Activated T-cell treated with anti-CD3 and anti-CD28 coated beads, Interleukin-2, amount 50 U/mL, for 24 hours (primary cell): Measurements from ENCODE around the gene OPA1.

Source experiments
- DNase-seq: peaks from one replicate; pipeline ENCODE4 v3.0.0-alpha.2; 2020
- H3K27ac Mint-ChIP-seq: 2 replicates; pipeline ENCODE4 v1.8.0; 2020; ENCODE audit warnings: mild to moderate bottlenecking, mixed read lengths
- H3K27me3 Mint-ChIP-seq: 2 replicates; pipeline ENCODE4 v1.8.0; 2020; ENCODE audit warnings: mixed read lengths
- H3K36me3 Mint-ChIP-seq: 2 replicates; pipeline ENCODE4 v1.8.0; 2020; ENCODE audit warnings: low read depth, mixed read lengths
- H3K4me1 Mint-ChIP-seq: 2 replicates; pipeline ENCODE4 v1.8.0; 2020; ENCODE audit warnings: low read depth, mixed read lengths
- H3K4me3 Mint-ChIP-seq: 2 replicates; pipeline ENCODE4 v1.8.0; 2020; ENCODE audit warnings: mild to moderate bottlenecking, moderate library complexity, mixed read lengths
- H3K9me3 Mint-ChIP-seq: 2 replicates; pipeline ENCODE4 v1.8.0; 2020; ENCODE audit warnings: mixed read lengths

Gene OPA1

DNA sequence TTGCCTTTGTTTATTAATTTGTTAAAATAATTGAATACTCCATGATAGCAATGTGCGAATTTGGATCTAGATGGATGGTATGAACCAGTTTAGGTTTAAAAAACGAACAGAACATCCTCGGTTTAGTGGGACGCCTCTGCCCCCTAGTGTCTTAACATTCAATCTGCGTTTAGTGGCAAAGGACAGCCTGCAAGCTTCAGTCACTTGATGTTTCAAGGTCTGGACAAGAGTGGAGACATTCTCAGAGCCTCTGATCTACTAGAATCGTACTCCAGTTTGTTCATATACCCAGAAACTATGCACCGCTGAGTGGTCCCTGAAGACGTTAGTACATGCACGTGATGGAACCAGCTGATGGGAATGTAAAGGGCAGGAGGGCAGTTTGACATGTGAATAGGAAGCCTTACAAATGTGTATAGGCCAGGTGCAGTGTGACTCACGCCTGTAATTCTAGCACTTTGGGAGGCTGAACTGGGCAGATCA, 20.5 kb upstream of the OPA1 start:
- peak; percentile 47 for DNase-seq
- no peaks in the 10 kb centered on the region for H3K27me3 Mint-ChIP-seq
- H3K36me3 Mint-ChIP-seq: no peaks in the 10 kb centered on the region
- H3K4me1 Mint-ChIP-seq: no peaks in the 10 kb centered on the region
- H3K4me3 Mint-ChIP-seq: no peak overlapping the region
- no peak overlapping the region for H3K27ac Mint-ChIP-seq
- no peaks in the 10 kb centered on the region for H3K9me3 Mint-ChIP-seq

DNA sequence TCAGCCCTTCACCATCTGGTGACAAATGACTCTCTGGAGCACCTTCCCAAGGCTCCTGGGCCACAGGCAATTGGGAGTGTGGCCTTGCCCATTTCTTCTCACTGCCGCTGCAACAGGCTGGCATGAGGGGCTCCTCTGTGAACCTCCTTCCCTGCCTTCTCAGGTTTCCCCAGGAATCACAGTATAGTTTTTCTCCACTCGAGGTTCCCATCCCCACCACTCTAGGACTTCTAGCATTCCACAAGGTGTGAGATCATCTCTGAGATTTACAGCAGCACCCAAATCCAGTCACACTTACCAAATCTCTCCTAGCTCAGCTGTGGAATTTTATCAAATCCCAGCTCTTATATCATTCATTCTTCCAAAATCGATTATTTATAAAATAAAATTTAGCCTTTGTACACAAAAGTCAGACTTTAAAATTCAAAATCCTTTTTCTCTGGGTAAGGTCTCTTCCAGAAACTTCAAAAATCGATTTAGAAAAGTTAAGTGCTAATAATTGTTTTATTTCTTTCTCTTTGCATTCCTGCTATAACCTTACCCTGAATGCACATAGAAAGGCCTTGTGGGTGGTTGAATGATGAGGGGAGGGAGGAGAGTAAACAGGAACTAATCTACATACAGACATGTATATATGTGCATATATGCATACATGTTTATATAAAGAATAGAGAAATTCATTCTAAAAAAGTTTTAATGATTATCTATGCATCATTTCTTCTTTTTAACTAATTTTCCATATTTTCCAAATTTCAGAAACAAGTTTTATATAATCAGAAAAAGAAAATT, 19.4 kb upstream of the OPA1 start:
- H3K4me3 Mint-ChIP-seq: no peak overlapping the region
- no peaks in the 10 kb centered on the region for H3K4me1 Mint-ChIP-seq
- no peaks in the 10 kb centered on the region for H3K27me3 Mint-ChIP-seq
- H3K9me3 Mint-ChIP-seq: no peaks in the 10 kb centered on the region
- DNase-seq: no peak
- H3K36me3 Mint-ChIP-seq: no peaks in the 10 kb centered on the region
- H3K27ac Mint-ChIP-seq: no peak overlapping the region

DNA sequence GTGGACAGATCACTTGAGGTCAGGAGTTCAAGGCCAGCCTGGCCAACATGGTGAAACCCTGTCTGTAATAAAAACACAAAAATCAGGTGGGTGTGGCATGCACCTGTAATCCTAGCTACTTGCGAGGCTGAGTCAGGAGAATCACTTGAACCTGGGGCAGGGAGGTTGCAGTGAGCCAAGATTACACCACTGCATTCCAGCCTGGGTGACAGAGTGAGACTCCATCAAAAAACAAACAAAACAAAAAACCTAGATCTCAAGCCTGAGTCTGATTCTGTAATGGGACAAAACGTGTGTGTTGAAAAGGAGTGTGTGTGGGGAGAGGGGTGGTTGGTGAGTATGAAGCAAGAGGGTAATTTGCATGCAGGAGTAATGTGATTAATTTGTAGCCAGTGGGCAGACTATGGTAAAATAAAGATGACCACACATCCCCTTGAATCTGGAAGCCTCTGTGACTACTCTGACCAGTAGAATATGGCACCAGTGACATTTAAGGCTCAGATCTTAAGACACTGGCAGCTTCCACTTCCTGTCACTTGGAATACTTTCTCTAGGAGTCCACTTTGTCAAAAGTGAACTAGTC, 18.4 kb upstream of the OPA1 start:
- no peak overlapping the region for H3K4me3 Mint-ChIP-seq
- no peaks in the 10 kb centered on the region for H3K4me1 Mint-ChIP-seq
- H3K27ac Mint-ChIP-seq: no peak overlapping the region
- H3K27me3 Mint-ChIP-seq: no peaks in the 10 kb centered on the region
- no peaks in the 10 kb centered on the region for H3K36me3 Mint-ChIP-seq
- H3K9me3 Mint-ChIP-seq: no peaks in the 10 kb centered on the region
- DNase-seq: no peak

DNA sequence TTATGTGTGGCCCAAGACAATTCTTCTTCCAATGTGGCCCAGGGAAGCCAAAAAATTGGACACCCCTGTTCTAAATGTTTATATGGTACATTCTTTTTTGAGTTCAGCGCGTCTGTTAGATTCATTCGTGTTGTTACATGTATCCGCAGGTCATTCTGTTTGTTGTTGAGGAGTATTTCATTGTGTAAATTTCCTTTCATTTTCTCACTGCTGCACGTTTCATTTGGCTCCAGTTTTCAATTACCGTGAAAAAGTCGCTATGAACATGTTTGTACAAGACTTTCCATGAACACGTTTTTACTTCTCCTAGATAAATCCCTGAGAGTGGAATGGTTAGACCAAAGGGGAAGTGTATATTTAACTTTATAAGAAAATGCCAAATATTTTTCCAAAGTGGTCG, 7.5 kb upstream of the OPA1 start:
- DNase-seq: no peak
- H3K9me3 Mint-ChIP-seq: no peaks in the 10 kb centered on the region
- H3K4me3 Mint-ChIP-seq: no peak overlapping the region
- no peaks in the 10 kb centered on the region for H3K27me3 Mint-ChIP-seq
- H3K36me3 Mint-ChIP-seq: no peaks in the 10 kb centered on the region
- no peak overlapping the region for H3K27ac Mint-ChIP-seq
- H3K4me1 Mint-ChIP-seq: peaks cover 2% of the 10 kb centered on the region

DNA sequence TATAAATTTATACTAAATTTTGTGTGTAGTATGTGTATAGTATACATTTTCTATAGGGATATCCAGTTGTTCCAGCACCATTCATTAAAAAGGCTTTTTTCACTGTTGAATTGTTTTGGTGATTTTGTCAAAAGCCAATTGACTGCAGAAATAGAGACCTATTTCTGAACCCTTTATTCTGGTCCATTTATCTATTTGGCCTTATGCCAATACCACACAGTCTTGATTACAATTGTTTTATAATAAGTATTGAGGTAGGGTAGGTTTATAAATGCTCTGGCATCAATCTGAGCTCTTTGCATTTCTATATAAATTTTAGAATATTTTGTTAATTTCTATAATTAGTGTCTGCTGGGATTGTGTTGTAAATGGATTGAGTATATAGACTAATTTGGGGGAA, 6.5 kb upstream of the OPA1 start:
- Mint-ChIP-seq H3K27ac (no peak overlapping the region), H3K36me3 (no peaks in the 10 kb centered on the region), H3K27me3 (no peaks in the 10 kb centered on the region), H3K4me1 (peaks cover 5% of the 10 kb centered on the region), H3K4me3 (no peak overlapping the region), H3K9me3 (no peaks in the 10 kb centered on the region)
- DNase-seq: no peak

DNA sequence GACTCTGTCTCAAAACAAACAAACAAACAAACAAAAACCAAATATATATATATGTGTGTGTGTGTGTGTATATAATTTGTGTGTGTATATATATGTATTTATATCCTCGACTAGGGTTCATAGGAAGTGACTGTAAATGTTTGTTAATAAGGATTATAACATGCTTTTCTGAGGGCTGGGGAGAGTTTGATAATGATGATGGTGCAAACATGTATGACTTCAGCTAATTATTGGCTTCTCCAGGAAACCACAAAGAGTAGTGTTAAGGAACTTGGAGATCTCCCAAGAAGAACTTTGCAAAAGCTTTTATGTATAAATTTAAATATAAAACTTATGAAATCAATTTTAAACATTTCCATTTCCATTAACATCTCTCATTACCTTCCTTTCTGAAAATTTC, 3.9 kb upstream of the OPA1 start:
- Mint-ChIP-seq H3K36me3 (peaks cover 13% of the 10 kb centered on the region), H3K4me3 (no peak overlapping the region), H3K9me3 (no peaks in the 10 kb centered on the region), H3K27ac (no peak overlapping the region), H3K27me3 (no peaks in the 10 kb centered on the region), H3K4me1 (peaks cover 22% of the 10 kb centered on the region)
- no peak for DNase-seq

DNA sequence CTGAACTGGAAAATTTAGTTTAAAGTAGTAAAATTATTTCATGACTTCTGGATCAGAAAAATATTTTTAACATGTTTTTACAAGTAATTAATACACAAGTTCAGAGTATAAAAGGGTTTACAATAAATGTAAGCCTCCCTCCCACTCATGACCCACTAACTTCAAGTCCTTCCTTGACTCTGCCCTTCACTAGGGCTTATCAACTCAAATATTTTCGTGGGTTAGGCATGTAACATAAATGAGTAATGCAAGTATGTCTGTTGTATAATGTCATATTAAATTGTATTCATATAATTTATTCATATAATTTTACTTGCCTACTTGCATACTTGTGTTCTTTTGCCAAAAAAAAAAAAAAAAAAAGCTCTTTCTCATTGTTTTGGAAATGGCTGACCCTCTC, 3.4 kb upstream of the OPA1 start:
- Mint-ChIP-seq H3K9me3 (no peaks in the 10 kb centered on the region), H3K4me1 (peaks cover 27% of the 10 kb centered on the region), H3K27me3 (no peaks in the 10 kb centered on the region), H3K27ac (no peak overlapping the region), H3K36me3 (peaks cover 13% of the 10 kb centered on the region), H3K4me3 (no peak overlapping the region)
- no peak for DNase-seq

DNA sequence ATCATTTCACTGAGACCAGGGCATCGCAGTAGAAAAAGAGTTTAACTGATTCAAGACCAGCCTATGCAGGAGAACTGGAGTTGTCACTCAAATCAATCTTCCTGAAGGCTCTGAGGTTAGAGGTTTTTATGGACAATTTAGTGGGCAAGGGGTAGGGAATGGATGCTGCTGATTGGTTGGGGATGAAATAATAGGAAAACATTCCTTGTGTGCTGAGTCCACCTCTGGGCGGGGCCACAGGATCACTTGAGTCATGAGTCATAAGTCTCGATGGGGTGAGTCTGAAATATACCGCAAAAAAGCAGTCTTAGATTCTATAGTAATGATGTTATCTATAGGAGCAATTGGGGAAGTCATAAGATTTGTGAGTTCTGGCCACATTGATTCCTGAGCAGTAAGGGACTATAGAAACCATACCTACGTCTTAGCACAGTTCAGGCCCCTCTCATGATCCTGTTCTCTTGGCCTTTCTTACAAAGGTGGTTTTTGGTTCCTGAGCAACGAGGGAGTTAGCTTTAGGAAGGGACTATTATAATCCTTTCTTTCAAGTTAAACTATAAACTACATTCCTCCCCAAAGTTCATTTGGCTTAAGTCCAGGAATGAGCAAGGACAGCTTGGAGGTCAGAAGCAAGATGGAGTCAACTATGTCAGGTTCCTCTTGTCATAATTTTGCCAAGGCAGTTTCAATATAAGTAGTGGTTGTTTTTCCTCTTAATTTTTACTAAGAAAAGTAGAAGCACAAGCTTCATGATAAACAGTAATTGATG, 2.7 kb upstream of the OPA1 start:
- H3K4me3 Mint-ChIP-seq: no peak overlapping the region
- no peak for DNase-seq
- H3K4me1 Mint-ChIP-seq: peaks cover 33% of the 10 kb centered on the region
- peaks cover 17% of the 10 kb centered on the region for H3K36me3 Mint-ChIP-seq
- H3K27me3 Mint-ChIP-seq: no peaks in the 10 kb centered on the region
- no peaks in the 10 kb centered on the region for H3K9me3 Mint-ChIP-seq
- no peak overlapping the region for H3K27ac Mint-ChIP-seq

DNA sequence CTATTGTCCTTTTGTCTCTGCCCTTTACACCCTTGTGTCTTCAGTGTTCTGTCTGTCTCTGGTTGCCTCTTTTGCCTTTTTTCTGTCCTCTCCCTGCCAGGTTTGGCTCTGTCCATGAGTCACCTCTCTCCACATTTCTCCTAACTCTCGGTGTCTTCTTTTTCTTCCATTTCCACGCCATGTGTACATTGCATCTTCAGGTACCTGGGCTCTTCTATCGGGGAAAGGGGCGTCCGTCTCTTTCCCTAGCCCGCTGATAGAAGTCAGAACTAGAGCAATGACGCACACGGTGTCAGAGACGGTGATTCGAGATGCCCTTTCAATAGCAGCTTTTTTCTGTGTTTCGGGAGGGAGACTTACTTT, 641 bp downstream of the OPA1 start:
- DNase-seq: peak; percentile 56
- Mint-ChIP-seq H3K4me3 (peak overlapping the region; percentile 94), H3K27ac (peak overlapping the region; percentile 99), H3K4me1 (peaks cover 56% of the 10 kb centered on the region), H3K36me3 (peaks cover 49% of the 10 kb centered on the region), H3K9me3 (no peaks in the 10 kb centered on the region), H3K27me3 (no peaks in the 10 kb centered on the region)

DNA sequence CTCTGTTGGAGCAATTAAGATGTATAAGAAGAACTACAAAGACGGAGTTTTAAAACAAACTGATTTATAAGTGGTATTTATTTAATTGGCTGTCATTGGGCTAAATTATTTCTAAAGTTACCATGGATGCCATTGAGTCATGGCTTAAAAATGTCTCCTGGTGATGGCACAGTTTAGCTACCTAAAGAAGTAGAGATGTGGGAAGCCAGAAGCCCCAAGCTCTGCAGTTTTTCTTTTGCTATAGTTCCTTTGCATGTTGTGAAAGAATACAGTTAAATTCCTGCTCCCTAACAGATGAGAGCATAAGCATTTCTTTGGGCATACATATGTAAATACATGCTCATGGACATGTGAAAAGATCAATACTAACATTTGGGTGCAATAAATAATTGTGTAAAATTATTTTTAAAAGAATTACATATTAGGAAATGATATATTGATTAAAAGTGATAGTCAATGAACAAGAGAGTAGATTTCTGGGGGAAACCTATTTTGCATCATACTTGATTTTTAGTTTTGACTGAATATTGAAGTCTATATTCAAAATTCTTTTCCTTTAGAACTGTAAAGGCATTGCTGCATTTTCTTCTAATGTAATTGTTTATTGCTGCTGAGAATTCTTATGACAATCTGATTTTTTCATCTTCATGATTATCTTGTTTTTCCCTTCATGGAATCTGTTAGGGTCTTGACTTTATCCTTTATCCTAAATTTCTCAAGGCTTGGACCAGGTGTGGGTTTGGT, 2.1 kb downstream of the OPA1 start:
- Mint-ChIP-seq H3K27ac (peak overlapping the region; percentile 13), H3K27me3 (no peaks in the 10 kb centered on the region)

DNA sequence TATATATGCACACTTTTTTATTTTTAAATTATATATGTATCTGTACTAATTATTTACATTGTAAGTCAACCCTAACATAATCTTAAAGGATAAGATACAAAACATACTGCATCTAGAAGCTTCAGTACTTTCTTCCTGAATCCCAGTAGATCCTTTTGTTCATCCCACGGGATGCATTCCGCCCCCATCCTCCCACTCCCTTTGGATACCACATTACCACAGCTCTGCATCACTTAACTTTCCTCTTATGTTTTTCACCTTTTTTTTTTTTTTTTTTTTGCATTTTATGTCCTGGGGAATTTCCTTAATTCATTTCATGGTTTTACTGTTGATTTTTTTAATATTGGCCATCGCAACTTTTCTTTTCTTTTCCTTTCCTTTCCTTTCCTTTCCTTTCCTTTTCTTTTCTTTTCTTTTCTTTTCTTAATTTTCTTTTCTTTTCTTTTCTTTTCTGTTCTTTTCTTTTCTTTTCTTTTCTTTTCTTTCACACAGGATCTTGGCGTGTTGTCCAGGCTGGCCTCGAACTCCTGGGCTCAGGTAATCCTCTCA, 3.0 kb downstream of the OPA1 start:
- peaks cover 73% of the 10 kb centered on the region for H3K36me3 Mint-ChIP-seq
- H3K9me3 Mint-ChIP-seq: no peaks in the 10 kb centered on the region
- peaks cover 78% of the 10 kb centered on the region for H3K4me1 Mint-ChIP-seq
- peak overlapping the region; percentile 67 for H3K27ac Mint-ChIP-seq
- no peak for DNase-seq
- H3K4me3 Mint-ChIP-seq: no peak overlapping the region
- no peaks in the 10 kb centered on the region for H3K27me3 Mint-ChIP-seq

More for the DNA sequence above, 2.1 kb downstream of the OPA1 start:
- H3K4me1 Mint-ChIP-seq: peaks cover 70% of the 10 kb centered on the region
- peaks cover 64% of the 10 kb centered on the region for H3K36me3 Mint-ChIP-seq
- no peak for DNase-seq
- H3K4me3 Mint-ChIP-seq: peak overlapping the region; percentile 94
- H3K9me3 Mint-ChIP-seq: no peaks in the 10 kb centered on the region

DNA sequence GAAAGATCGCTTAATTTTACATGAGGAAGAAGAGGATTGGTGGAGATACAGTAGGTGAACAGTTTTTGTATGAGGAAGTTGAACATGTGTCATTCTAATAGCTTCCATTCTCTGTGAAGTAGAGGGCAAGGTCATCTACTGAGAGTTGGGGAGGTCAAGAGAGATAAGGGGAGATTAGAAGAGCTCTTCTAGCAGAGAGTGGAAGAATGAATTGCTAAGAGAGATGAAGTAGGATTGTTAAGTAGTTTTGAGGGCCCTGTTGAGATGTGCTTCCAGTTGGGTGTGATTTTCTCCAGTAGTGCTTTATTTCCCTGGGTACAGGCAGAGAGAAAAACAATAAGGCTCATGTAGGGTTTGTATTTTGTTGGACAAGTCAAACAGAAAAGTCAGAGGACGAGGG, 5.2 kb downstream of the OPA1 start:
- Mint-ChIP-seq H3K4me3 (no peak overlapping the region), H3K4me1 (peaks cover 77% of the 10 kb centered on the region), H3K9me3 (no peaks in the 10 kb centered on the region)

DNA sequence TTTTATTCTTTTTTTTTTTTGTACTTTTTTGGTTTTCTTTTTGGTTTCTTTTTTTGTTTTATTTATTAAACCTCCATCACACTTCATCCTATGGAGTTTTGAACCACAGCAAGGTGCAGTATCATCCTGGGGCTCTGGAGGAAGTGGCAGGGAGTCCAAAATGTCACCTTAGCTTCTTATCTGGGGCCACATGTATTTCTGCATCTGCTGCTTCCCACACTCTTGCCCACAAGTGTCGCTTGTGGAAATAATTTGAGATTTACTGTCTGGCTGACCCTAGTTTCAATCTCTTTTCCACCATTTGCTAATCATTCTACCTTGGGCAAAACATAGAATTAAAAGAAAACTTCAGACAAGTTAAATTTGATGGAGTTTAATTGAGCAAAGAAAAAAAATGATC, 6.4 kb downstream of the OPA1 start:
- Mint-ChIP-seq H3K27ac (peak overlapping the region; percentile 50), H3K4me1 (peaks cover 75% of the 10 kb centered on the region), H3K27me3 (no peaks in the 10 kb centered on the region), H3K36me3 (peaks cover 89% of the 10 kb centered on the region), H3K4me3 (no peak overlapping the region), H3K9me3 (no peaks in the 10 kb centered on the region)
- DNase-seq: no peak

More for the DNA sequence above, 5.2 kb downstream of the OPA1 start:
- DNase-seq: no peak
- peaks cover 90% of the 10 kb centered on the region for H3K36me3 Mint-ChIP-seq
- no peaks in the 10 kb centered on the region for H3K27me3 Mint-ChIP-seq
- peak overlapping the region; percentile 31 for H3K27ac Mint-ChIP-seq

DNA sequence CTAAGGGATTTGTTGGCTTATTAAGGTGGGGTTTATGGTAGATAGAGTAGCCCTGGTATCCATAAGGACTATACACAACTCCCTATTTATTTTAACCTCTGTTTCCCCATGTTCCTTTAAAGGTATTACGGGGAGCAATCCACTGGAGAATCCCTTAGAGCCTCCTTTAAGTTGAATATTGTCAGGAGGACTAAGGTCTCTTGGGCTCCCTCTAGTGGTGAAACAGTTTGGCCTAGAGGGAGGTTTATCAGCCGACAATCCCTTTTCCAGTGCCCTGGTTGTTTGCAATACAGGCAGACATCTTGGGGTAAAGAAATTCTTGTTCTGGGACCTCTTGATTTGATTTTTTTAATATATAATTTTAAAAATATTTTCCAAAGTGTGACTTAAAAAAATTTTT, 12.9 kb downstream of the OPA1 start:
- no peaks in the 10 kb centered on the region for H3K27me3 Mint-ChIP-seq

More for the DNA sequence above, 12.9 kb downstream of the OPA1 start:
- Mint-ChIP-seq H3K27ac (no peak overlapping the region), H3K36me3 (peaks cover 64% of the 10 kb centered on the region), H3K4me1 (peaks cover 55% of the 10 kb centered on the region), H3K9me3 (no peaks in the 10 kb centered on the region), H3K4me3 (no peak overlapping the region)
- DNase-seq: no peak
